K562 (cell line): ENCODE results near the gene NAA38. TPM values are rescaled to one million over a fixed set of nuclear protein-coding genes. Genes with fewer than 3 reads are reported as not detected.

Experiments used
- ARID2 ChIP-seq: fragments of 450-650 bp; IDR thresholded peaks from 2 replicates; pipeline ENCODE4 v1.6.1; 2017; ENCODE audit warnings: antibody characterized with exemption, mild to moderate bottlenecking
- CHD7 ChIP-seq: fragments of 200-600 bp; sonication (generic); IDR thresholded peaks from one replicate; pipeline ENCODE4 v1.6.1; 2012; ENCODE audit warnings: mild to moderate bottlenecking, low read depth, low read length, inconsistent platforms
- EGR1 ChIP-seq: fragments of 450-650 bp; conservative IDR thresholded peaks from 2 replicates; pipeline ENCODE4 v1.6.1; 2017; ENCODE audit warnings: mild to moderate bottlenecking
- HNRNPL ChIP-seq: fragments of 200-400 bp; formaldehyde crosslinking; IDR thresholded peaks from 2 replicates; pipeline ENCODE4 v1.6.1; 2017; ENCODE audit warnings: low read depth, mild to moderate bottlenecking, low read length
- RNF2 ChIP-seq: sonication (generic); IDR thresholded peaks from 2 replicates; pipeline ENCODE4 v1.6.1; 2016
- RNF219 ChIP-seq: fragments of 250-450 bp; sonication (Bioruptor Pico); IDR thresholded peaks from 2 replicates; pipeline ENCODE4 v1.5.0; 2022; ENCODE audit warnings: mild to moderate bottlenecking
- TCF7L2 ChIP-seq: fragments of 150-350 bp; IDR thresholded peaks from 2 replicates; pipeline ENCODE4 v1.6.1; 2016; ENCODE audit warnings: low read depth, mild to moderate bottlenecking, low read length, moderate library complexity
- YY1 ChIP-seq, 3 experiments: IDR thresholded peaks; 2 replicates each; pipeline ENCODE4 v1.6.1; 2011; ENCODE audit warnings: low read length in 2 of 3, mild to moderate bottlenecking in 2 of 3, moderate library complexity in 2 of 3, borderline replicate concordance in 1 of 3, control low read depth in 1 of 3, low read depth in 1 of 3; ENCODE audit not compliant: insufficient read depth in 3 of 3, insufficient replicate concordance in 2 of 3, control insufficient read depth in 1 of 3, insufficient read length in 1 of 3; ENCODE audit errors: extremely low read depth in 1 of 3
- ZNF174 ChIP-seq: fragments of 250-450 bp; sonication (Bioruptor Pico); IDR thresholded peaks from 2 replicates; pipeline ENCODE4 v1.4.0; 2020; ENCODE audit warnings: mild to moderate bottlenecking
- ZNF263 ChIP-seq: sonication (generic); formaldehyde crosslinking; IDR thresholded peaks from 2 replicates; pipeline ENCODE4 v1.8.0; 2022; ENCODE audit warnings: mild to moderate bottlenecking, missing genetic modification reagents, borderline replicate concordance
- ZNF740 ChIP-seq, 3 experiments: fragments of 200-800 bp in 1 of 3; sonication (Bioruptor generic) in 1 of 3; sonication (generic) in 1 of 3; formaldehyde crosslinking in 1 of 3; IDR thresholded peaks; 2 replicates each; pipeline versions ENCODE4 v1.6.1 to v1.8.0; 2016 to 2022; ENCODE audit warnings: mild to moderate bottlenecking in 2 of 3, missing compliant biosample characterization in 2 of 3, missing genetic modification characterization in 2 of 3, missing genetic modification reagents in 1 of 3
- polyA plus RNA-seq, 8 experiments: library from polyadenylated mRNA; depleted of rRNA in 4 of 8; stranded (reverse) in 5 of 8; unstranded in 3 of 8; fragments of >200 nt; fragmentation: Nextera tagmentation in 2 of 8; fragmentation: Illumina TruSeq in 1 of 8; extraction: Ambion mirVana in 2 of 8; extraction: Trizol in 1 of 8; gene quantifications; 2 replicates each; pipeline versions ENCODE4 v1.2.1 to v1.2.3, GENCODE V29; 2011 to 2014; ENCODE audit warnings: inconsistent platforms in 1 of 8, missing spikeins in 1 of 8
- total RNA-seq, 7 experiments: library from RNA; depleted of rRNA in 6 of 7; stranded (reverse); fragments of >200 nt in 6 of 7; fragmentation: Illumina TruSeq in 2 of 7; extraction: Trizol in 2 of 7; gene quantifications; 2 replicates each; pipeline versions ENCODE4 v1.2.1 to v1.2.3, GENCODE V29; 2011 to 2021; ENCODE audit warnings: low replicate concordance in 1 of 7

Gene NAA38
- total and polyA plus RNA-seq, 9 of the 15 experiments (the other 6 are each of a cell fraction or from before 2014, with no cell fraction given), result 16.4 to 99.8 (median 57.3) TPM

- no peak for TF ChIP-seq RNF2
- TF ChIP-seq CHD7, result no peak
- TF ChIP-seq ARID2, result no peak
- TF ChIP-seq ZNF263, result peak; percentile 88
- peak; percentile 88 for TF ChIP-seq ZNF740 (CRISPR knock-in tag; IDR thresholded peaks at IDR 0.05)
- TF ChIP-seq ZNF740 (tag; IDR thresholded peaks at IDR 0.05), result peak in 1 of 2 experiments; percentile 29; a peak in 1 of 4 replicates
- no peak for TF ChIP-seq RNF219 (CRISPR knock-in tag)
- TF ChIP-seq ZNF174 (CRISPR knock-in tag), result no peak
- no peak for TF ChIP-seq HNRNPL
- no peak for TF ChIP-seq TCF7L2
- TF ChIP-seq YY1 (IDR thresholded peaks at IDR 0.05; ENCODE audit: borderline replicate concordance in 1 of 3, control insufficient read depth in 1 of 3, extremely low read depth in 1 of 3, insufficient read depth in 3 of 3, insufficient read length in 1 of 3, insufficient replicate concordance in 2 of 3, low read depth in 1 of 3, low read length in 2 of 3), result peak in 1 of 3 experiments; percentile 20
- TF ChIP-seq EGR1, result peak; percentile 48
Observed at GRCh38 chr17:7884581-7885366, 27.4 kb upstream of the NAA38 start (continued).
